ENCODE data around the gene CDKN1C.

DNA sequence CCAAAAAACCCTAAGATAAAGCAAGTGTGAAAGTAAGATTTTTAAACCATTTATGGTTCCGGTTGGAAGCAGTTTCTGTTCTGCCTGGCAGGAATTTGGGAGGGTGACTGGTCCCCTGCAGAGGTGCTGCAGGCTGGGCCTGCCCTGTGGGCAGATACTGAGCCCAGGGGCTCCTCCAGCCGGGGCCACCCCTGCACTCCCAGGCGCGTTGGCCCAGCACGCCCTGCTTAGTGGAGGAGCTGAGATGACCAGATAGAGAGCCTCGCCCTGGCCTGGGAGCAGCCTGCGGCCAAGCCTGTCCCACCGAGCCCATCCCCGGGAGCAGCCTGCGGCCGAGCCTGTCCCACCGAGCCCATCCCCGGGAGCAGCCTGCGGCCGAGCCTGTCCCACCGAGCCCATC is 35.7 kb upstream of the CDKN1C start:
- TF ChIP-seq, protein P1, sequence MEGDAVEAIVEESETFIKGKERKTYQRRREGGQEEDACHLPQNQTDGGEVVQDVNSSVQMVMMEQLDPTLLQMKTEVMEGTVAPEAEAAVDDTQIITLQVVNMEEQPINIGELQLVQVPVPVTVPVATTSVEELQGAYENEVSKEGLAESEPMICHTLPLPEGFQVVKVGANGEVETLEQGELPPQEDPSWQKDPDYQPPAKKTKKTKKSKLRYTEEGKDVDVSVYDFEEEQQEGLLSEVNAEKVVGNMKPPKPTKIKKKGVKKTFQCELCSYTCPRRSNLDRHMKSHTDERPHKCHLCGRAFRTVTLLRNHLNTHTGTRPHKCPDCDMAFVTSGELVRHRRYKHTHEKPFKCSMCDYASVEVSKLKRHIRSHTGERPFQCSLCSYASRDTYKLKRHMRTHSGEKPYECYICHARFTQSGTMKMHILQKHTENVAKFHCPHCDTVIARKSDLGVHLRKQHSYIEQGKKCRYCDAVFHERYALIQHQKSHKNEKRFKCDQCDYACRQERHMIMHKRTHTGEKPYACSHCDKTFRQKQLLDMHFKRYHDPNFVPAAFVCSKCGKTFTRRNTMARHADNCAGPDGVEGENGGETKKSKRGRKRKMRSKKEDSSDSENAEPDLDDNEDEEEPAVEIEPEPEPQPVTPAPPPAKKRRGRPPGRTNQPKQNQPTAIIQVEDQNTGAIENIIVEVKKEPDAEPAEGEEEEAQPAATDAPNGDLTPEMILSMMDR (IDR thresholded peaks at IDR 0.05; ENCODE audit: low read depth, low read length) = no peak
- TF ChIP-seq POLR2A (IDR thresholded peaks at IDR 0.05; ENCODE audit: extremely low read depth, insufficient read length) (no peak), MYC (IDR thresholded peaks at IDR 0.05; ENCODE audit: low read depth, low read length) (no peak)
- TF ChIP-seq, protein P2, sequence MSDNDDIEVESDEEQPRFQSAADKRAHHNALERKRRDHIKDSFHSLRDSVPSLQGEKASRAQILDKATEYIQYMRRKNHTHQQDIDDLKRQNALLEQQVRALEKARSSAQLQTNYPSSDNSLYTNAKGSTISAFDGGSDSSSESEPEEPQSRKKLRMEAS (IDR thresholded peaks at IDR 0.05; ENCODE audit: low read depth, low read length) = no peak
